ENCODE results near the gene CAMK2D.

DNA sequence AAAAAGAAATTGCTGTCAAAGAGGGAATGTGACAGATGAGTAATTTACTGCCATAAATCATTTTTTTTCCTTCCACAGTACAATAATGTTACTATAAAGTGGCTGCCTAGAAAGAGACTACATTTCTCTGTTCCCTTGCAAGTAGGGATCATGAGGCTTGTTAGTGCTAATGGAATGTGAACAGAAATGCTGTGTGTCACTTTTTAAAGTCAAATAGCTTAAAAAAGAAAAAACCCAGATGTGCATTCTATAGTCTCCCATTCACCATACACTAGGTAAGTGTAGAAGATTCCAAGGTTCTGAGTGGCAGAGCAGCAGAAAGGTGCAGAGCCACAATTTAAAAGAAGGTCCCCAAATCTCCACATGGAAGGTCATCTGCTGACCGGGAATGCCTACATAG is 328.4 kb downstream of the CAMK2D start:
- TF ChIP-seq POLR2AphosphoS5 (IDR thresholded peaks at IDR 0.05; ENCODE audit: low read depth, low read length) (no peak), POLR2A (IDR thresholded peaks at IDR 0.05; ENCODE audit: low read depth, low read length) (no peak), TAF1 (IDR thresholded peaks at IDR 0.05; ENCODE audit: low read depth, low read length) (no peak)
